ENCODE results near the gene DEK. TPM values are rescaled to one million over a fixed set of nuclear protein-coding genes. Genes with fewer than 3 reads are reported as not detected.
A peak's percentile ranks its signal among the peaks of the same experiment; 100 is the strongest.

DEK gene
- total and polyA plus RNA-seq, 2 donors, result 71.6 to 204 TPM

GRCh38 chr6:18261877-18262276, 2.5 kb downstream of the DEK start:
- WGBS, result 91% methylated on average over 6 of the region's 6 CpGs
- H3K4me1 ChIP-seq (ENCODE audit: control insufficient read depth in 2 of 2, insufficient read depth in 2 of 2, low read length in 2 of 2), result peaks cover 13 to 29% of the 10 kb centered on the region in 2 donors
- H3K4me3 ChIP-seq (ENCODE audit: low read length in 2 of 2), result no peak overlapping the region
- peaks cover 4 to 24% of the 10 kb centered on the region in 2 donors for H3K36me3 ChIP-seq (ENCODE audit: control insufficient read depth in 2 of 2, insufficient read depth in 2 of 2, low read length in 1 of 2)
- no peak overlapping the region for H3K27ac ChIP-seq (ENCODE audit: low read depth in 1 of 2, low read length in 1 of 2)
- no peaks in the 10 kb centered on the region for H3K27me3 ChIP-seq (ENCODE audit: control insufficient read depth in 2 of 2, insufficient read depth in 1 of 2, low read length in 1 of 2)
- peaks cover 2 to 14% of the 10 kb centered on the region in 2 donors for H3K9me3 ChIP-seq (ENCODE audit: control insufficient read depth in 2 of 2, insufficient read depth in 1 of 2, low read length in 1 of 2)
- no peak for DNase-seq (ENCODE audit: low read depth in 6 of 9, low spot score in 9 of 9)

GRCh38 chr6:18260448-18261106, 3.8 kb downstream of the DEK start:
- H3K36me3 ChIP-seq (ENCODE audit: control insufficient read depth in 2 of 2, insufficient read depth in 2 of 2, low read length in 1 of 2), result peaks cover 4 to 35% of the 10 kb centered on the region in 2 donors
- no peak for DNase-seq (ENCODE audit: low read depth in 6 of 9, low spot score in 9 of 9)

GRCh38 chr6:18259675-18260447, 4.5 kb downstream of the DEK start:
- no peak overlapping the region for H3K27ac ChIP-seq (ENCODE audit: low read depth in 1 of 2, low read length in 1 of 2)
- H3K4me3 ChIP-seq (ENCODE audit: low read length in 2 of 2), result no peak overlapping the region
- 95% methylated on average over 4 of the region's 4 CpGs for WGBS

More at GRCh38 chr6:18260448-18261106, 3.8 kb downstream of the DEK start:
- H3K4me1 ChIP-seq (ENCODE audit: control insufficient read depth in 2 of 2, insufficient read depth in 2 of 2, low read length in 2 of 2), result peaks cover 13 to 29% of the 10 kb centered on the region in 2 donors
- H3K27ac ChIP-seq (ENCODE audit: low read depth in 1 of 2, low read length in 1 of 2), result peak overlapping the region; percentile 14 to 25
- H3K4me3 ChIP-seq (ENCODE audit: low read length in 2 of 2), result no peak overlapping the region
- WGBS, result 66% methylated on average over 4 of the region's 4 CpGs
- peaks cover 0 to 3% of the 10 kb centered on the region in 2 donors for H3K9me3 ChIP-seq (ENCODE audit: control insufficient read depth in 2 of 2, insufficient read depth in 1 of 2, low read length in 1 of 2)
- no peaks in the 10 kb centered on the region for H3K27me3 ChIP-seq (ENCODE audit: control insufficient read depth in 2 of 2, insufficient read depth in 1 of 2, low read length in 1 of 2)

GRCh38 chr6:18254793-18255192, 9.5 kb downstream of the DEK start:
- WGBS, result 98% methylated on average over 6 of the region's 6 CpGs
- H3K27ac ChIP-seq (ENCODE audit: low read depth in 1 of 2, low read length in 1 of 2), result no peak overlapping the region
- peaks cover 14 to 64% of the 10 kb centered on the region in 2 donors for H3K36me3 ChIP-seq (ENCODE audit: control insufficient read depth in 2 of 2, insufficient read depth in 2 of 2, low read length in 1 of 2)
- H3K4me1 ChIP-seq (ENCODE audit: control insufficient read depth in 2 of 2, insufficient read depth in 2 of 2, low read length in 2 of 2), result no peaks in the 10 kb centered on the region
- H3K27me3 ChIP-seq (ENCODE audit: control insufficient read depth in 2 of 2, insufficient read depth in 1 of 2, low read length in 1 of 2), result no peaks in the 10 kb centered on the region
- no peak overlapping the region for H3K4me3 ChIP-seq (ENCODE audit: low read length in 2 of 2)
- no peaks in the 10 kb centered on the region for H3K9me3 ChIP-seq (ENCODE audit: control insufficient read depth in 2 of 2, insufficient read depth in 1 of 2, low read length in 1 of 2)
- no peak for DNase-seq (ENCODE audit: low read depth in 6 of 9, low spot score in 9 of 9)

More at GRCh38 chr6:18259675-18260447, 4.5 kb downstream of the DEK start:
- Histone ChIP-seq H3K9me3 (ENCODE audit: control insufficient read depth in 2 of 2, insufficient read depth in 1 of 2, low read length in 1 of 2) (no peaks in the 10 kb centered on the region), H3K4me1 (ENCODE audit: control insufficient read depth in 2 of 2, insufficient read depth in 2 of 2, low read length in 2 of 2) (peaks cover 8 to 24% of the 10 kb centered on the region in 2 donors), H3K36me3 (ENCODE audit: control insufficient read depth in 2 of 2, insufficient read depth in 2 of 2, low read length in 1 of 2) (peaks cover 4 to 42% of the 10 kb centered on the region in 2 donors), H3K27me3 (ENCODE audit: control insufficient read depth in 2 of 2, insufficient read depth in 1 of 2, low read length in 1 of 2) (no peaks in the 10 kb centered on the region)
- DNase-seq (ENCODE audit: low read depth in 6 of 9, low spot score in 9 of 9), result no peak

- H3K27ac ChIP-seq (ENCODE audit: low read depth in 1 of 2, low read length in 1 of 2), result no peak overlapping the region
- H3K9me3 ChIP-seq (ENCODE audit: control insufficient read depth in 2 of 2, insufficient read depth in 1 of 2, low read length in 1 of 2), result no peaks in the 10 kb centered on the region
- no peak overlapping the region for H3K4me3 ChIP-seq (ENCODE audit: low read length in 2 of 2)
- no peaks in the 10 kb centered on the region for H3K27me3 ChIP-seq (ENCODE audit: control insufficient read depth in 2 of 2, insufficient read depth in 1 of 2, low read length in 1 of 2)
- 99% methylated on average over 5 of the region's 5 CpGs for WGBS
- DNase-seq (ENCODE audit: low read depth in 6 of 9, low spot score in 9 of 9), result no peak
- no peaks in the 10 kb centered on the region for H3K4me1 ChIP-seq (ENCODE audit: control insufficient read depth in 2 of 2, insufficient read depth in 2 of 2, low read length in 2 of 2)
- peaks cover 18 to 73% of the 10 kb centered on the region in 2 donors for H3K36me3 ChIP-seq (ENCODE audit: control insufficient read depth in 2 of 2, insufficient read depth in 2 of 2, low read length in 1 of 2)
These were observed 10.7 kb downstream of the DEK start for GRCh38 chr6:18253635-18254034.

- H3K27me3 ChIP-seq (ENCODE audit: control insufficient read depth in 2 of 2, insufficient read depth in 1 of 2, low read length in 1 of 2), result no peaks in the 10 kb centered on the region
- over 99% methylated on average over 4 of the region's 4 CpGs for WGBS
- peaks cover 20 to 72% of the 10 kb centered on the region in 2 donors for H3K36me3 ChIP-seq (ENCODE audit: control insufficient read depth in 2 of 2, insufficient read depth in 2 of 2, low read length in 1 of 2)
These were observed 15.1 kb downstream of the DEK start for GRCh38 chr6:18249271-18249670.

GRCh38 chr6:18248698-18249097, 15.6 kb downstream of the DEK start:
- WGBS, result 97% methylated on average over 2 of the region's 2 CpGs
- Histone ChIP-seq H3K36me3 (ENCODE audit: control insufficient read depth in 2 of 2, insufficient read depth in 2 of 2, low read length in 1 of 2) (peaks cover 18 to 71% of the 10 kb centered on the region in 2 donors), H3K27ac (ENCODE audit: low read depth in 1 of 2, low read length in 1 of 2) (no peak overlapping the region), H3K27me3 (ENCODE audit: control insufficient read depth in 2 of 2, insufficient read depth in 1 of 2, low read length in 1 of 2) (no peaks in the 10 kb centered on the region), H3K4me3 (ENCODE audit: low read length in 2 of 2) (no peak overlapping the region), H3K4me1 (ENCODE audit: control insufficient read depth in 2 of 2, insufficient read depth in 2 of 2, low read length in 2 of 2) (no peaks in the 10 kb centered on the region), H3K9me3 (ENCODE audit: control insufficient read depth in 2 of 2, insufficient read depth in 1 of 2, low read length in 1 of 2) (no peaks in the 10 kb centered on the region)
- DNase-seq (ENCODE audit: low read depth in 6 of 9, low spot score in 9 of 9), result no peak

More at GRCh38 chr6:18249271-18249670, 15.1 kb downstream of the DEK start:
- DNase-seq (ENCODE audit: low read depth in 6 of 9, low spot score in 9 of 9), result no peak
- Histone ChIP-seq H3K4me3 (ENCODE audit: low read length in 2 of 2) (no peak overlapping the region), H3K9me3 (ENCODE audit: control insufficient read depth in 2 of 2, insufficient read depth in 1 of 2, low read length in 1 of 2) (no peaks in the 10 kb centered on the region), H3K4me1 (ENCODE audit: control insufficient read depth in 2 of 2, insufficient read depth in 2 of 2, low read length in 2 of 2) (no peaks in the 10 kb centered on the region), H3K27ac (ENCODE audit: low read depth in 1 of 2, low read length in 1 of 2) (no peak overlapping the region)

- H3K4me3 ChIP-seq (ENCODE audit: low read length in 2 of 2), result no peak overlapping the region
- no peaks in the 10 kb centered on the region for H3K4me1 ChIP-seq (ENCODE audit: control insufficient read depth in 2 of 2, insufficient read depth in 2 of 2, low read length in 2 of 2)
- peaks cover 22 to 73% of the 10 kb centered on the region in 2 donors for H3K36me3 ChIP-seq (ENCODE audit: control insufficient read depth in 2 of 2, insufficient read depth in 2 of 2, low read length in 1 of 2)
- H3K27ac ChIP-seq (ENCODE audit: low read depth in 1 of 2, low read length in 1 of 2), result no peak overlapping the region
- no peaks in the 10 kb centered on the region for H3K9me3 ChIP-seq (ENCODE audit: control insufficient read depth in 2 of 2, insufficient read depth in 1 of 2, low read length in 1 of 2)
- no peak for DNase-seq (ENCODE audit: low read depth in 6 of 9, low spot score in 9 of 9)
- H3K27me3 ChIP-seq (ENCODE audit: control insufficient read depth in 2 of 2, insufficient read depth in 1 of 2, low read length in 1 of 2), result no peaks in the 10 kb centered on the region
These were observed 17.3 kb downstream of the DEK start for GRCh38 chr6:18247002-18247401.

GRCh38 chr6:18246205-18246604, 18.1 kb downstream of the DEK start:
- no peaks in the 10 kb centered on the region for H3K27me3 ChIP-seq (ENCODE audit: control insufficient read depth in 2 of 2, insufficient read depth in 1 of 2, low read length in 1 of 2)
- no peaks in the 10 kb centered on the region for H3K9me3 ChIP-seq (ENCODE audit: control insufficient read depth in 2 of 2, insufficient read depth in 1 of 2, low read length in 1 of 2)
- no peaks in the 10 kb centered on the region for H3K4me1 ChIP-seq (ENCODE audit: control insufficient read depth in 2 of 2, insufficient read depth in 2 of 2, low read length in 2 of 2)
- no peak for DNase-seq (ENCODE audit: low read depth in 6 of 9, low spot score in 9 of 9)
- no peak overlapping the region for H3K4me3 ChIP-seq (ENCODE audit: low read length in 2 of 2)
- H3K36me3 ChIP-seq (ENCODE audit: control insufficient read depth in 2 of 2, insufficient read depth in 2 of 2, low read length in 1 of 2), result peaks cover 20 to 71% of the 10 kb centered on the region in 2 donors
- H3K27ac ChIP-seq (ENCODE audit: low read depth in 1 of 2, low read length in 1 of 2), result no peak overlapping the region
